ENCODE measurements around the gene C7orf33. TPM values are rescaled to one million over a fixed set of nuclear protein-coding genes. Genes with fewer than 3 reads are reported as not detected.
"Not testable (repeated sequence)": the region's sequence is repeated elsewhere in the genome, so short reads cannot be mapped to it uniquely, and the experiment has no call there.

Gene C7orf33
- polyA plus RNA-seq, 2 of the 4 experiments (the other 2 are of a cell fraction): not detected

DNA sequence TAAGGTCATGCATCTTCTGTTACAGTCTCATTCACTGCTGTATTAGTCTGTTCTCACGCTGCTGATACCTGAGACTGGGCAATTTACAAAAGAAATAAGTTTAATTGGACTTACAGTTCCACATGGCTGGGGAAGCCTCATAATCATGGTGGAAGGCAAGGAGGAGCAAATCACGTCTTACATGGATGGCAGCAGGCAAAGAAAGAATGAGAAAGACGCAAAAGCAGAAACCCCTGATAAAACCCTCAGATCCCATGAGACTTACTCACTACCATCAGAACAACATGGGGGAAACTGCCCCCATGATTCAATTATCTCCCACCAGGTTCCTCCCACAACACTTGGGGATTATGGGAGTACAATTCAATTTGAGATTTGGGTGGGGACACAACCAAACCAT is 5.8 kb downstream of the C7orf33 start:
- H3K9me3 ChIP-seq; H3K4me1 ChIP-seq; FAIRE-seq; H3K4me3 ChIP-seq; ATAC-seq; DNase-seq (ENCODE audit: low read depth in 1 of 2, low spot score in 1 of 2); POLR2A ChIA-PET; H3K27ac ChIP-seq; H3K4me2 ChIP-seq: not testable (repeated sequence)
- 51% methylated on average over 3 of the region's 3 CpGs for WGBS (ENCODE audit: missing lambda C conversion rate)
- CTCF ChIA-PET: interaction anchor here (0.7 kb wide), 1 partner anchor 8 kb away, joined by 3 read pairs; no protein-coding TSS in a partner anchor

DNA sequence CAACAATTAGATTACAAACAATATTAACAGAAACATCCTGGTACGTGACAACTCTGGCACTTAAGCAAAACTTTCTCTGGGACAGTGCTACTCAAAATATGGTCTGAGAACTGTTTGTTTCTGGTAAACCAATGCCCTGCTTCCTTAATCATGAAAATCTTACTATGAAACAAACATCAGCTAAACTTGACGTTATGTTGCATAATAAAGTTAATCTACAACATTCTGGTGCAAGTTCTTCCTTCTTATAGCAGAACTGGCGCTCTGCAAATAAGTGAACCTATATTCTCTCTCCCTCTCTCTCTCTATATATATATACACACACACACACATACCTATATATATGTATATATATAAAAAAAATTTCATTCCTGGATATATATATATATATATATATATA is 7.8 kb downstream of the C7orf33 start:
- ChIA-PET POLR2A (no interaction called here), CTCF (interaction anchor here (1.7 kb wide), 1 partner anchor 22 kb away, joined by 6 read pairs; no protein-coding TSS in a partner anchor)
- 0 out of 3 replicates have a peak, but pooled peaks cover 5% of the 10 kb centered on the region for H3K9me3 ChIP-seq
- ATAC-seq: no peak
- no peaks in the 10 kb centered on the region for H3K4me1 ChIP-seq
- H3K4me2 ChIP-seq: no peak overlapping the region
- no peak for DNase-seq (ENCODE audit: low read depth in 1 of 2, low spot score in 1 of 2)
- no peak for FAIRE-seq
- no peak overlapping the region for H3K27ac ChIP-seq
- WGBS (ENCODE audit: missing lambda C conversion rate): 35% methylated on average over 3 of the region's 3 CpGs
- no peak overlapping the region for H3K4me3 ChIP-seq
- TF ChIP-seq KDM1A (IDR thresholded peaks at IDR 0.05; ENCODE audit: low read depth) (no peak), FOSL2 (IDR thresholded peaks at IDR 0.05) (no peak), FOSL2 (CRISPR knock-in tag; IDR thresholded peaks at IDR 0.05) (no peak), CHD2 (IDR thresholded peaks at IDR 0.05; ENCODE audit: low read length, partially characterized antibody) (no peak), FOSB (CRISPR knock-in tag; IDR thresholded peaks at IDR 0.05) (no peak)

DNA sequence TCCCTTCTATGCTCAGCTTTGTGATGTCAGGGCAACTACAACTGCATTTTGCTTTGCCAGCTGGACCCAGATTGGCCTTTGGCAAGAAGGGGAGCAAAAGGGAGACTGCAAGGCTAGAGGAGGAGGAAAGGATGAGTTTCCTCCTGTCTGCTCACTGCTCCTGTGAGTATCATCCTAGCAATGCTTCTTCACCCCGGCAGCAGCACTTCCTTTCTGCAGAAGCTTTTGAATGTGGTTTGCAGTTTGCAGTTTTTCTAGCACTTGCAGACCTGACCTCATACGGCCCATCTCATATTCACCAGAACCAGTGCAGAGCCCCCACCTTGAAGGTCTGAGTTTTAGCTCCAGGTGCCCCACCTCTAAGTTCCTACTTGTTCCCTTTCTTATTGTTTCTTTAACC is 14.8 kb downstream of the C7orf33 start:
- 66% methylated on average over 2 of the region's 2 CpGs for WGBS (ENCODE audit: missing lambda C conversion rate)
- Histone ChIP-seq H3K9me3 (peaks cover 20% of the 10 kb centered on the region; the same call in 1 of the 3 replicates), H3K4me3 (no peak overlapping the region), H3K4me2 (no peak overlapping the region), H3K4me1 (no peaks in the 10 kb centered on the region), H3K27ac (no peak overlapping the region)
- FAIRE-seq: no peak
- DNase-seq (ENCODE audit: low read depth in 1 of 2, low spot score in 1 of 2): no peak
- TF ChIP-seq RFX5 (IDR thresholded peaks at IDR 0.05) (no peak), RAD21 (conservative IDR thresholded peaks at IDR 0.05 in 1 of 2, IDR thresholded peaks at IDR 0.05 in 1 of 2) (no peak), TP53 (CRISPR knock-in tag; IDR thresholded peaks at IDR 0.05) (no peak), RNF2 (IDR thresholded peaks at IDR 0.05; ENCODE audit: borderline replicate concordance, low read depth) (no peak), BHLHE40 (IDR thresholded peaks at IDR 0.05; ENCODE audit: low read depth, low read length) (no peak), USF2 (IDR thresholded peaks at IDR 0.05) (no peak), CHD4 (IDR thresholded peaks at IDR 0.05; ENCODE audit: borderline replicate concordance) (no peak), FOXS1 (CRISPR knock-in tag; IDR thresholded peaks at IDR 0.05) (no peak), E2F6 (IDR thresholded peaks at IDR 0.05; ENCODE audit: borderline replicate concordance, low read depth) (no peak), GATA3 (IDR thresholded peaks at IDR 0.05; ENCODE audit: borderline replicate concordance) (no peak), BCL3 (IDR thresholded peaks at IDR 0.05) (no peak)
- TF ChIP-seq, protein P1, sequence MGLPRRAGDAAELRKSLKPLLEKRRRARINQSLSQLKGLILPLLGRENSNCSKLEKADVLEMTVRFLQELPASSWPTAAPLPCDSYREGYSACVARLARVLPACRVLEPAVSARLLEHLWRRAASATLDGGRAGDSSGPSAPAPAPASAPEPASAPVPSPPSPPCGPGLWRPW (IDR thresholded peaks at IDR 0.05): no peak
- ATAC-seq: no peak
- ChIA-PET CTCF (interaction anchor here (1.3 kb wide), 1 partner anchor 9 kb away, joined by 3 read pairs; no protein-coding TSS in a partner anchor), POLR2A (no interaction called here)

- Histone ChIP-seq H3K4me2 (no peak overlapping the region), H3K9me3 (peaks cover 20% of the 10 kb centered on the region; the same call in 1 of the 3 replicates), H3K4me3 (no peak overlapping the region), H3K27ac (no peak overlapping the region), H3K4me1 (no peaks in the 10 kb centered on the region)
- no peak for DNase-seq (ENCODE audit: low read depth in 1 of 2, low spot score in 1 of 2)
- ChIA-PET POLR2A (no interaction called here), CTCF (no interaction called here)
- no peak for TF ChIP-seq TP53 (CRISPR knock-in tag; IDR thresholded peaks at IDR 0.05)
- no peak for TF ChIP-seq SMC3 (IDR thresholded peaks at IDR 0.05)
- no peak for TF ChIP-seq RFX5 (IDR thresholded peaks at IDR 0.05)
- TF ChIP-seq MAFK (IDR thresholded peaks at IDR 0.05; ENCODE audit: partially characterized antibody): no peak
- no peak for TF ChIP-seq CBX2 (IDR thresholded peaks at IDR 0.05; ENCODE audit: borderline replicate concordance, low read depth)
- no peak for TF ChIP-seq SREBF2 (IDR thresholded peaks at IDR 0.05)
- no peak for TF ChIP-seq RCOR1 (IDR thresholded peaks at IDR 0.05; ENCODE audit: low read depth, low read length)
- no peak for TF ChIP-seq RARB (CRISPR knock-in tag; IDR thresholded peaks at IDR 0.05)
- no peak for TF ChIP-seq EP300 (IDR thresholded peaks at IDR 0.05)
- TF ChIP-seq JUN (IDR thresholded peaks at IDR 0.05): no peak
- no peak for TF ChIP-seq HOXB5 (CRISPR knock-in tag; IDR thresholded peaks at IDR 0.05)
- no peak for TF ChIP-seq USF2 (IDR thresholded peaks at IDR 0.05)
- no peak for TF ChIP-seq ZFP36 (IDR thresholded peaks at IDR 0.05; ENCODE audit: borderline replicate concordance, partially characterized antibody)
- TF ChIP-seq RNF2 (IDR thresholded peaks at IDR 0.05; ENCODE audit: borderline replicate concordance, low read depth): no peak
- TF ChIP-seq ESRRA (IDR thresholded peaks at IDR 0.05; ENCODE audit: borderline replicate concordance, low read length): no peak
- no peak for TF ChIP-seq NR3C1 (IDR thresholded peaks at IDR 0.05)
- no peak for FAIRE-seq
- no peak for ATAC-seq
- WGBS (ENCODE audit: missing lambda C conversion rate): 47% methylated on average over 4 of the region's 4 CpGs
Measured at GRCh38 chr7:148607151-148607661, 16.6 kb downstream of the C7orf33 start.

Data from A549 (cell line).